SK-N-SH treated with all-trans-retinoic acid at 6 μM for 48 hours (cell line): Measurements from ENCODE around the gene FHOD3.

ENCODE experiments used
- ARNTL ChIP-seq: fragments of 450-650 bp; formaldehyde crosslinking; IDR thresholded peaks from 2 replicates; pipeline ENCODE4 v1.5.0; 2020; ENCODE audit warnings: low read depth, mild to moderate bottlenecking, moderate library complexity, borderline replicate concordance
- CSDC2 ChIP-seq: fragments of 250-450 bp; sonication (Bioruptor Pico); IDR thresholded peaks from 2 replicates; pipeline ENCODE4 v1.5.0; 2020; ENCODE audit warnings: mild to moderate bottlenecking, moderate library complexity
- CSRNP3 ChIP-seq: fragments of 250-450 bp; sonication (Bioruptor Pico); IDR thresholded peaks from 2 replicates; pipeline ENCODE4 v1.5.1; 2021; ENCODE audit warnings: mild to moderate bottlenecking, moderate library complexity
- OSR1 ChIP-seq: fragments of 250-450 bp; sonication (Bioruptor Pico); IDR thresholded peaks from 2 replicates; pipeline ENCODE4 v1.8.0; 2022; ENCODE audit warnings: moderate library complexity, mild to moderate bottlenecking, inconsistent platforms
- PATZ1 ChIP-seq: fragments of 250-450 bp; sonication (Bioruptor Pico); IDR thresholded peaks from 2 replicates; pipeline ENCODE4 v1.8.0; 2020; ENCODE audit warnings: mild to moderate bottlenecking, moderate library complexity, borderline replicate concordance
- POU6F1 ChIP-seq: fragments of 250-450 bp; sonication (Bioruptor Pico); IDR thresholded peaks from 2 replicates; pipeline ENCODE4 v1.8.0; 2021; ENCODE audit warnings: low read depth, mild to moderate bottlenecking, moderate library complexity, borderline replicate concordance
- SNAI2 ChIP-seq: fragments of 250-450 bp; sonication (Bioruptor Pico); IDR thresholded peaks from 2 replicates; pipeline ENCODE4 v1.5.0; 2020; ENCODE audit warnings: mild to moderate bottlenecking, moderate library complexity
- TCF4 ChIP-seq: fragments of 250-450 bp; sonication (Bioruptor Pico); IDR thresholded peaks from 2 replicates; pipeline ENCODE4 v1.8.0; 2021; ENCODE audit warnings: mild to moderate bottlenecking, moderate library complexity, borderline replicate concordance
- ZFP3 ChIP-seq: fragments of 250-450 bp; sonication (Bioruptor Pico); IDR thresholded peaks from 2 replicates; pipeline ENCODE4 v1.5.0; 2020; ENCODE audit warnings: mild to moderate bottlenecking, moderate library complexity
- ZFP30 ChIP-seq: fragments of 450-650 bp; formaldehyde crosslinking; IDR thresholded peaks from 2 replicates; pipeline ENCODE4 v1.5.0; 2022; ENCODE audit warnings: mild to moderate bottlenecking, moderate library complexity
- ZNF565 ChIP-seq: fragments of 450-650 bp; formaldehyde crosslinking; conservative IDR thresholded peaks from 2 replicates; pipeline ENCODE4 v1.5.0; 2020; ENCODE audit warnings: low read depth, mild to moderate bottlenecking, moderate library complexity
- ZNF8 ChIP-seq: fragments of 450-650 bp; formaldehyde crosslinking; IDR thresholded peaks from 2 replicates; pipeline ENCODE4 v1.5.0; 2020; ENCODE audit warnings: mild to moderate bottlenecking, moderate library complexity

GRCh38 chr18:36624451-36625167, 327.1 kb downstream of the FHOD3 start:
- TF ChIP-seq PATZ1 (CRISPR knock-in tag) (no peak), CSDC2 (CRISPR knock-in tag) (no peak), SNAI2 (CRISPR knock-in tag) (no peak), ARNTL (CRISPR knock-in tag) (no peak), ZNF565 (no peak), POU6F1 (CRISPR knock-in tag) (no peak), TCF4 (no peak), ZFP30 (CRISPR knock-in tag) (no peak), ZNF8 (CRISPR knock-in tag) (no peak), OSR1 (CRISPR knock-in tag) (no peak), CSRNP3 (CRISPR knock-in tag) (no peak), ZFP3 (CRISPR knock-in tag) (no peak)
